Ascending aorta (tissue), 2 donors: ENCODE results near the gene CXCL13. TPM values are rescaled to one million over a fixed set of nuclear protein-coding genes. Genes with fewer than 3 reads are reported as not detected.

Experiments used
- DNase-seq, 2 donors: peaks; one replicate each; pipeline ENCODE4 v3.0.0-alpha.2; 2019; ENCODE audit warnings: low spot score in 2 of 2
- H3K27ac ChIP-seq, 2 donors: fragments of 200-600 bp; sonication (generic); one replicate each; pipeline ENCODE4 v1.5.1; 2016 to 2017; ENCODE audit warnings: mild to moderate bottlenecking in 1 of 2
- H3K27me3 ChIP-seq: fragments of 200-600 bp; sonication (generic); one replicate; pipeline ENCODE4 v1.5.1; 2017
- H3K36me3 ChIP-seq, 2 donors: fragments of 200-600 bp; sonication (generic); one replicate each; pipeline ENCODE4 v1.5.1; 2016
- H3K4me1 ChIP-seq, 2 donors: fragments of 200-600 bp; sonication (generic); one replicate each; pipeline ENCODE4 v1.5.1; 2016 to 2017; ENCODE audit warnings: mild to moderate bottlenecking in 1 of 2
- H3K4me3 ChIP-seq, 2 donors: fragments of 200-600 bp; sonication (generic); one replicate each; pipeline ENCODE4 v1.5.1; 2016 to 2017; ENCODE audit warnings: mild to moderate bottlenecking in 1 of 2
- H3K9me3 ChIP-seq, 2 donors: fragments of 200-600 bp; sonication (generic); one replicate each; pipeline ENCODE4 v1.5.1; 2016
- CTCF ChIP-seq, 3 experiments: fragments of 200-600 bp in 2 of 3; fragments of 450-650 bp in 1 of 3; sonication (generic) in 2 of 3; IDR thresholded peaks; one replicate each; pipeline ENCODE4 v1.5.1; 2016 to 2019; ENCODE audit warnings: antibody characterized with exemption in 3 of 3, mild to moderate bottlenecking in 1 of 3, moderate library complexity in 1 of 3
- intact Hi-C: fragments of 100-400 bp; cut with DNase I; formaldehyde crosslinking; loops from one replicate; pipeline ENCODE4 v1.15.1; 2023
- total RNA-seq: library from RNA; depleted of rRNA; stranded (reverse); fragments of >200 nt; gene quantifications from one replicate; pipeline ENCODE4 v1.1.0, GENCODE V29; 2016

The CXCL13 gene
- total RNA-seq, 1 donor from 2014 or later, result not detected

- intact Hi-C loops, result no loop called here
- no peak for DNase-seq
- Histone ChIP-seq H3K36me3 (no peaks in the 10 kb centered on the region), H3K4me1 (no peaks in the 10 kb centered on the region), H3K27ac (no peak overlapping the region), H3K27me3 (no peaks in the 10 kb centered on the region), H3K9me3 (no peaks in the 10 kb centered on the region), H3K4me3 (no peak overlapping the region)
- no peak for TF ChIP-seq CTCF (IDR thresholded peaks at IDR 0.05)
Measured at GRCh38 chr4:77624213-77624612, 18.6 kb downstream of the CXCL13 start.

GRCh38 chr4:77625485-77625884 lies 19.9 kb downstream of the CXCL13 start:
- H3K27me3 ChIP-seq, result no peaks in the 10 kb centered on the region
- TF ChIP-seq CTCF (IDR thresholded peaks at IDR 0.05), result no peak
- DNase-seq, result no peak
- no peaks in the 10 kb centered on the region for H3K4me1 ChIP-seq
- H3K27ac ChIP-seq, result no peak overlapping the region
- intact Hi-C loops, result no loop called here
- no peak overlapping the region for H3K4me3 ChIP-seq
- no peaks in the 10 kb centered on the region for H3K36me3 ChIP-seq
- H3K9me3 ChIP-seq, result no peaks in the 10 kb centered on the region

- Histone ChIP-seq H3K27me3 (no peaks in the 10 kb centered on the region), H3K36me3 (no peaks in the 10 kb centered on the region), H3K4me1 (no peaks in the 10 kb centered on the region), H3K27ac (no peak overlapping the region), H3K9me3 (no peaks in the 10 kb centered on the region), H3K4me3 (no peak overlapping the region)
- TF ChIP-seq CTCF (IDR thresholded peaks at IDR 0.05), result no peak
- no peak for DNase-seq
- intact Hi-C loops, result no loop called here
Measured at GRCh38 chr4:77629885-77630284, 24.3 kb downstream of the CXCL13 start.

- Histone ChIP-seq H3K4me1 (no peaks in the 10 kb centered on the region), H3K9me3 (no peaks in the 10 kb centered on the region), H3K36me3 (no peaks in the 10 kb centered on the region), H3K4me3 (no peak overlapping the region), H3K27me3 (no peaks in the 10 kb centered on the region), H3K27ac (no peak overlapping the region)
- no peak for DNase-seq
- intact Hi-C loops, result no loop called here
- TF ChIP-seq CTCF (IDR thresholded peaks at IDR 0.05), result no peak
Measured at GRCh38 chr4:77631276-77631675, 25.7 kb downstream of the CXCL13 start.

GRCh38 chr4:77634132-77634785 lies 28.6 kb downstream of the CXCL13 start:
- no peak for DNase-seq
- intact Hi-C loops, result no loop called here

More at GRCh38 chr4:77634132-77634785, 28.6 kb downstream of the CXCL13 start:
- Histone ChIP-seq H3K36me3 (no peaks in the 10 kb centered on the region), H3K27ac (no peak overlapping the region), H3K4me1 (no peaks in the 10 kb centered on the region), H3K4me3 (no peak overlapping the region), H3K9me3 (no peaks in the 10 kb centered on the region), H3K27me3 (no peaks in the 10 kb centered on the region)
- TF ChIP-seq CTCF (IDR thresholded peaks at IDR 0.05), result no peak
